Skeletal muscle cell (primary cell): ENCODE measurements around the gene EMX1.

Experiments used
- DNase-seq: peaks from one replicate; pipeline ENCODE4 v3.0.0-alpha.2; 2010; ENCODE audit warnings: low read depth
- H3K4me3 ChIP-seq: 2 replicates; pipeline ENCODE4 v1.5.1; 2011; ENCODE audit warnings: low read depth, mild to moderate bottlenecking, control low read depth, low read length, moderate library complexity

The EMX1 gene

DNA sequence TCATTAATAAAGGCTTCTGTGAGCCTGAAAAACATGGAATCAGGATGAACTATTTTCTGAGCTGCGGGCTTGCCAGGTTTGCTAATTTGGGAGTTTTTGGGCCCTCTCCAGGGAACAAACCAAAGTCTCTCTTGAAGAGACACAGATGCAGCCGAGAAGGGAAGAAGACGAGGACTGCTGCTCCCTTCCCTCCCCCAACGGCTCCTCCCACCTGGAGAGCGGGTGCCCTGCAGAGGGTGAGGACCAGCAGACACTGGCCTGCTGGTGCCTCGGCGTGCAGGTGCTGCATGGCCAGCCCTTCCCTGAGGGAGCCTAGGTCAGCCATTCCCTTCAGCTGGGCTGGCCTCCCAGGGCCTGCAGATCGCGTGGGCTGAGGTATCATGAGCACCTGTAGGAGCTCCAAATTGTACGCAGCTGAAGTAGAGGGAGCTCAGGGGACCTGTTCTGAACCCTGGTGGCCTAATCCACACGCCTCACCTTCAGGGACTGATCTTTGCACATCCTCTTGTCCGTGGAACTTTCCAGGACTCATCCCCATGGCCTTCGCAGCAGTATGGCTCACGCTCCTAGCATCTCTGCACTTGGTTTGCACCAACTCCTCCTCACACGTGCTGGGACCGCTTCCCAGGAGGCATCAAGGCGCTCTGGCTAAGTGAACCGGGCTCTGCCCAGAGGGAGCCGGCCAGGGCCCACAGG, 19.5 kb downstream of the EMX1 start:
- DNase-seq: no peak
- H3K4me3 ChIP-seq: no peak overlapping the region

DNA sequence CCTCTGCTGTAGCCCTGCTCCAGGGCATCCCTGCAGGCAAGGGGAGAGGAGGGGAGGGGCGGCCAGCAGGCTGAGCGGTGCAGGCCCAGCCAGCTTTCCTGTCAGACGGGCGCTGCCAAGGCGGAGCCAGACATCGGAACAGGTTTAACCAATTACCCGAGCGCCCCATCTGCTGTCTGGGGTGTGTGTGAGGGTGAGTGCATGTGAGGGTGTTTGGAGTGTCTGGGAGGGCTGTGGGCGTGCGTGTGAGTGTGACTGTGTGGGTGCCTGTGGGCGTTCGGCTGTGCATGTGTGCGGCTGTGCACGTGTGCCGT, 20.0 kb downstream of the EMX1 start:
- no peak overlapping the region for H3K4me3 ChIP-seq
- DNase-seq: no peak

DNA sequence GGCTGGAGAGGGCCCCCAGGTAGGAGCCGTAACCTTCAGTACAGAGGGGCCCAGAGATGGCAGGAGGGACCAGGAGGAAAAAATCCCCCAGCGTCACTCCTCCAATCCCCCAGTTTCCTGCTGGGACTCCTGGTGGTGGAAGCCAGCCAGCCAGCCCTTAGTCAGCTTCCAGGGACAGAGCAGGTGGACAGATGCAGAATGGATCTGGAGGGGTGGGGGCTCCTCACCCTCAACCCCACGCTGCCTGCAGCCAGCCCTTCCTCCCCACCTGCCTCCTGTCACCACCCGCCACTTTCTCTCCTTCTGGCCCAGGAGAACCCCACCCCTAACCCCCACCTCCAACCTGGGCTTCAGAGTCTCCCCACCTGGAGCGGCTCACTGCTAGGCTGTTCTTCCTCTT, 21.1 kb downstream of the EMX1 start:
- no peak overlapping the region for H3K4me3 ChIP-seq
- no peak for DNase-seq

DNA sequence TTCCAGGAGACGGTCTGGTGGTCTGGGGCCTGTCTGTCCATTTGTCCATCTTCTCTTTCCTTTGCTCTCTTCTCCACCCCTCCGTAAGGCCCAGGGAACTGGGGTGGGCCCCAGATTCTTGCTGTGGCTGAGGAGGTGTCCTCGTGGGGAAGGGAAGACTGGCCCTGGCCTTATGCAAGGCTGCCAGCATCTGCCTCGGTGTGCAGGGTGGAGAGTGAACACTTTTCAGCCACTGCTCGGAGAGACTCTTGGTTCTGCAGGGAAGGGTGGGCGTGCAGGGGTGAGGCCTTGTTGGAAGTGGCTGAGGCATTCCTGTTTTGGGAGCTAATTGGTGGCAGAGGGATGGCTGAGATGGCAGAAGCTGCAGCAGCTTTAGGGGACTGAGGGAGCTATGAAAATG, 23.0 kb downstream of the EMX1 start:
- no peak overlapping the region for H3K4me3 ChIP-seq
- no peak for DNase-seq

DNA sequence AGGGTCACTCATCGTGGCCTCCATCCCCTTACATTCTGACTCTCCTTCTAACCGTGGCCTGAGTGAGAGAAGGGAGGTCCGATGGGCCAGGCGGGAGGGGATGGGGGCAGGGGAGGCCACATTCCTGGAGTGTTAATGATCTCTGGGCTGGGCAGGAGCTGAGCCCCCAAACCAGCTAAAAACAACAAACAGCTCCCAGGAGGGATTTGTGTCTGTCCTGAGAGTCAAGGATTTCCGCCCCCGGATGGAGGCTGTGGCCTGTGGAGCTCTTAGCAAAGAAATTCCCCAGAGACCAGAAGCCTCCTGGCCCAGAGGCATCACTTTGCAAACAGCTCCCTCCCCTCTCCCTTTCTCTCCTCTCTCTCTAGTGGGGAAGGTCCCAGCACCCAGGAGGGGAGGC, 23.5 kb downstream of the EMX1 start:
- DNase-seq: peak; percentile 22
- H3K4me3 ChIP-seq: no peak overlapping the region

DNA sequence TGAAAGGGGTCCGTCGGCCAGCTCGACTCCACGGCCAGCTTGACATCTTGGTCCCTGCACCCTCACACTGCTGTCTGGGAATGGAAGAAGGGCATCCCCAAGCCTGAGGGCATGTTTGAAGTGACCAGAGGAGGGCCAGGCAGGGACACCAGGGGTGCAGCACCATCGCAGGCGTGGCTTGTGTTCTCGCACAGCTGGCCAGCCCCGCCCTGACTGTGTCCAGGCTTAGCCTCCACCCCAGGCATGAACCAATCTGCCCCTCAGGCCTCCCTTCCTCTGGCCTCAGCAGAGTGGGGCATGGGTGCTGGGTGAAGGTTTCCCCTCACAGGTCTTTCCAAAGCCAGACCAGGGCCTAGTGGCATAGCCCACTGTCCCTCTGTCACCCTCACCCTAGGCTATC, 25.0 kb downstream of the EMX1 start:
- no peak for DNase-seq
- H3K4me3 ChIP-seq: no peak overlapping the region

DNA sequence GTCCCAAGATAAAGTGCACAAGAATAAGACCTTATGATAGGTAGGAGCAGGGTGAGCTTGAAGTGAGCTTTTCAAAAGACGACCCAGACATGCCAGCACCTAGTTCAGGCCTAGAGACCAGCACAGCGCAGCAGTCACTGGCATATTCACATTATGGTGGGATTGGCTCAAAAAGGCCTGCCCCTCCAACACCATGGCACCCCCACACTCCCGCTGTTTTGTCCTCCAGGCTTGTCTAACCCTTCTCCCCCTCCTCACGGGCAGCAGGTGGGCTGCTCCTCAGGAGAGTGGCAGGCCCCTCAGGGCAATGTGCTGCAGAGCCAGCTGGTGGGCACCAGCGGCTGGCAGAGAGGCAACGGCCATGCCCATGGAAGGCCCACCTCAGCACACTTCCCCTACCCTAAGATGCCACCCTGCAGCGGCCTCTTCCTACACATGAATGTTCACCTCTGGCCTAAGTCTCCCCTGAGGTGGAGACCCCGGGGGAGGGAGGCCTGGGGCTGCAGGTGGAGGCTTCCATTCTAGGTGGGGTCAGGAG, 25.6 kb downstream of the EMX1 start:
- no peak overlapping the region for H3K4me3 ChIP-seq
- no peak for DNase-seq

GRCh38 chr2:72943540-72944395, 26.4 kb downstream of the EMX1 start:
- DNase-seq: no peak

DNA sequence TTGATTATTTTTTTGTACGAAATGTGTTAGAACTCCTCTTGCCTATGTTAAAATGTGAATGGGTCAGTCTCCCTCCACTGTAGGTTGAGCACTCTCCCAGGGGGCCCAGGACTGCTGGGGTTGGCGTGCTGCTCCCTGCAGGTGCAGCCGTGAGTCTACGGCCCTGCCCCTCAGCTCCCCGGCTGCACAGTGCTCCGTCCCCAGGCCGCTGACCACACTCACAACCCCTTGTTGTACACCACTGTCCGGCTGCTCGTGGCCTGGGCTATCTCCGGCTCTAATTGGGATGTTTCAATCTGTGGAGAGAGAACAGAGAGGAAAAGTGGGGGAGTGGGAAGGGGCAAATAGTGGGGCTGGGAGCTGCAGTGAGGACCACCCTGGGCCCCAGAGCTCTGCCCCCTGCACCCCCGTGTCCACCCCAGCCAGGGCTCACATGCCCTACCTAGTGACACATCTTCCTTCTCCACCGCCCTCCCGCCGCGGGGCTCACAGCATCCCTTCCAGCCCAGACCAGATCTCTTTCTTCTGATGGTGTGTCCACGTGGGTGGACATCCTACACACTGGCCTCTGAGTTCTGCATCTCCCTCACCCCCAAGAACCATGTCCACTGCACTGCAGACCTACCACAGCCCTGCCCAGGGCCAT, 27.6 kb downstream of the EMX1 start:
- H3K4me3 ChIP-seq: no peak overlapping the region
- no peak for DNase-seq

More at GRCh38 chr2:72943540-72944395, 26.4 kb downstream of the EMX1 start:
- no peak overlapping the region for H3K4me3 ChIP-seq

DNA sequence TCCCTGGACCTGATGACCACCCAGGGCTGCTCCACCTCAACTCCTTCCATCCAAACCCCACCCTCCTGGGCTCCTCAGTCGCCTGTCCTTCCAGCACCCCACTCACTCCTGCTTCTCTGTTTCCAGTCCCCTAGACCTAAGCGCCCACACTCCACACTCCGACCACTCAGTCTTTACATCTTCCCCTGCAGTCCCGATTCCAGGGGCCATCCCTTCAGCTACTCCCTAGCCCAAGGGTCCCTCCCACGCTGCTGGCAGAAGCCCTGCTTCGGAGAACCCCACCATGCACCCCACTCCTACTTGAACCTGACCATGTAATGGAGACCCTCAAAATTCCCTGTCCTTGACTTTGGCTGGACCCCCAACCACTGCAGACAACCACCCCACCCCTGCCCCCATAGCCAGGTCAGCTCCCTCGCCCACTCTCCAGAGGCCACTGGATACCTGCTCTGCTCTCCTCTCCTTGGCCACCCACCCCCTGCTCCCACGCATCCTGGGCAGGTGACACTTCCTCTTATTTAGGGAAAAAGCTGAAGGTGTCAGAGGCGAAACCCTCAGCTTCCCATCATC, 28.2 kb downstream of the EMX1 start:
- no peak for DNase-seq
- no peak overlapping the region for H3K4me3 ChIP-seq

DNA sequence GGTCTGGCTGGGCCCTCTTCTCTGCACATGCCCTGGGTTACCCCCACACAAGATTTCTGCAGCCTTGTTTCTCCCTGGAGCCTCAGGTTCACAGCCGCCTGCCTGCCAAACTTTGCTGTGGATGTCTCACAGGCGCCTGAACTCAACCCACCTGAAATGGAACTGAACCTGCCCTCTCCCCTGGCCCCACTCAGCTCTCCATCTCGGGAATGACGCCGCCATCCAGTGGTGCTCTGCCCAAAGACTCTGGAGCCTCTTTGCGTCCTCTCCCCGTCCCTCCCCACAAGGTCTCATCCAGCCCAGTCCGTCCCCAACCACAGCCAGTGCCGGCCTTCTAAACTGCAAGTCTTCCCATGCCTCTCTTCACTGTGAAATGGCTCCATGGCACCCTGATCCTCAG, 29.1 kb downstream of the EMX1 start:
- no peak overlapping the region for H3K4me3 ChIP-seq
- DNase-seq: no peak

- DNase-seq: no peak
- no peak overlapping the region for H3K4me3 ChIP-seq
These were observed 30.9 kb downstream of the EMX1 start for GRCh38 chr2:72947952-72948830.

GRCh38 chr2:72949045-72949444, 31.7 kb downstream of the EMX1 start:
- no peak for DNase-seq
- no peak overlapping the region for H3K4me3 ChIP-seq

DNA sequence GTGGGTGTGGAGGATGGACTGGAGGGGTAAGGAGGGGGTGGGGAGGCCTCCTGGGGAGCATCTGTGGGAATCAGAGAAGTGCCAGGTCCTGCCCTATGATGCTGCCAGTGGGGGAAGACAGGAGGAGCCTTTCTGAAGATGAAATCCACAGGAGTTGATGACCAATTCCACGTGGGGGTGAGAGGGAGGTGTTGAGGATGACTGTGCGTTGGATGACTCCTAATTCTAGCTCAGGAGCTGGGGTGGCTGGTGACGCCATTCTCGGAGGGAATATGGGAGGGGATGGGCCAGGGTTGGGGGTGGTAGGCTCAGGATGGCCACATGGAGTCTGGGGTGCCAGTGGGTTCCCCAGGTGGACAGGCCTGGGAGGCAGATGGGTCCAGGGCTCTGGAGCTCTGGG, 32.3 kb downstream of the EMX1 start:
- no peak for DNase-seq

DNA sequence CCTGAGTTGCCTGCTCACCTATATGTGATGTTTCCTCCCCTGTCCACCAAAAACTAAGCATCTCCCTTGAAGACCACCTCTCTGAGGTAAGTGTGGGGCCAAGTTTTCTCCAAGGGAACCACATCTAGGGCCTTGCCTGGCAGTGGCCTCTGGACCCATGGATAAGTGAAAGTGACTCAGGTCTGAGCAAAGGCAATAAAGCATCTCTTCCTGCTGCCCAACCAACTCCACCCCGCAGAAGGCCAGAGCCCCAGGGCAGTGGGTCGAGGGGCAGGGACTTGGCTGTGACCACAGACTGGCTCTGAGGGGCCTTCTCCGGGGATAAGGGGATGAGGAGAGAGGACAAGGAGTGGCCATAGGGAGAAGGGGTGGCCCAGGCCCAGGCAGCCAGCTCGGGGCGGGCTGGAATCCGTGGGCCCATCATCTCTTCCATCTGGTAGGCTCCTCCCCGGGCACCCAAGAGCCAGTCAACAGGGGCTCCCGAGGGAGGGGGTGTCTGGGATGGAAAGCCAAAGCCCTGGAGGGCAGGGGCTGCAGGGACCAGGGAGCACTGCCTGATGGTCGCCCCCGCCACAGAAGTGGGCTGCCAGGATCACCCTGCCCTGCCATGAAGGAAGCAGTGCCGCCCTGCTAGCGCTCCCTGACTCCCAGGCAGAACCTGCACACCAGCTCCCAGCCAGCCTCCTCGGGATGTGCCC, 33.4 kb downstream of the EMX1 start:
- DNase-seq: no peak
- no peak overlapping the region for H3K4me3 ChIP-seq

More for the DNA sequence above, 32.3 kb downstream of the EMX1 start:
- H3K4me3 ChIP-seq: no peak overlapping the region

DNA sequence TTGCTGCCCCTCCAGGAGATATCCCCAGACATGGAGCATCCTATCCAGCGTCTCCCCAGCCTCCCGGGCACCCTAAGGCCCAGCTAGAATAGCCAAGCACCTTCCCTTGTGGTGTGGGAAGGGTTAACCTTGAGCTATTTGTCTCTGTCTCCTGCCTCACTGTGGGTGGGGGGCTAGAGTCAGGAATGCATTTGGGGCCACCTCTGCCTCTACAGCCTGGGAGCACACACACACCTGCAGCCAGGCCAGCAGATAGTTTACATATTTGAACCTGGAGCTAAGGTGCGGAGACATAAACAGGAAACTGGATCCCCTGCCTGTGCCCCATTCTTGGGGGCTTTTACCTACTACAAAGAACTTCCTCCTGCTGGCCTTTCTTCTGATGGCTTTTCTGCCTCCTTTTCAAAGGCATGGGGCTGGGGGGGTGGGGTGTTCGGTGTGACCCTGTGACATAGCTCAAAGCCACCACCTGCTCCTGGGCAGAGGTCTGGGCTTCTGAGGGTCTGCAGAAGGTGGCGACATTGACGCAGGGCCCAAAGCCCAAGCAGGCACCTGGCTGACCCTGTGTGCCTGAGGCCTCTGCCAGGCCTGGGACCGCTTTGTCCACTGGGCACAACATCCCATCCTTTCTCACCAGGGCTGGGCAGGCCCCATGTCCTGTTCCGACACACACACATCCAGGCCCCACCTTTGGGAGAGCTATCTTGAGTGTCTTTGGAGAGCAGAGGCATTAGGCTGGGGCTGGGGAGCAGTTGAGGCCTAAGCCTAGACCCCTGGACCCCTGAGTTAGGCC, 34.2 kb downstream of the EMX1 start:
- no peak for DNase-seq
- H3K4me3 ChIP-seq: no peak overlapping the region

DNA sequence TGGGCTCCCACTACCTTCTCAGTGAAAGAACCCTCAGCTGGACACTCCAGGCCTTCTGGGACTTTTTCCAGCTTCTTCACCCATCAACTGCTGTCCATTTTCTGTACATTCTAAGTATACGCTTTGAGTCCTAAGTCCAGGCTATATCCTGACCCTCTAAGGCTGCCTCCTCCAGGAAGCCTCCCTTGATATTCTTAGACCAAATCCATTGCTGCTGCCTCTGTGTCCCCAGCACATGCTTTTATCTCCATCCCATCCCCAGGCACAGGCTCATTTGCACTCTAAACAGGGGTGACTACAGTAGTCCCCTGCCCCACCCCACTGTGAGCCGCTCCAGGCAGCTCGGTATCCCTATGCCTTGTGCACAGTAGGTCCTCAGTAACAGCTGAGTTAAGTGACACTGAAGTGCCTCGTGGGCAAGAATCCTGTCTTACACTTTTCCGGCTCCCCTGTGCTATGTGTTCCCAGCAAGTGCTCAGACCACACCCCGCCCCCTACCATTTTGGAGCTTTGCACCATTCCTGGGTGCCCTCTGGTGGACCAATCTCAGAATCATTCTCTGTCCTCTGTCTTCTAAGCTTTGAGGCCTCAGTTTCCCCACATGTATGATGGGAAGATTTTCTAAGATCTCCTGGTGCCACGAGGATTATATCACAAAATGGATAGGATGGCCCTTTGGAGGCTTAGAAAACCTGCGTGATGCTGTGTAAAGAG, 34.9 kb downstream of the EMX1 start:
- H3K4me3 ChIP-seq: no peak overlapping the region
- no peak for DNase-seq
